H1 (cell line): Measurements from ENCODE around the gene RAD23B. TPM values are rescaled to one million over a fixed set of nuclear protein-coding genes. Genes with fewer than 3 reads are reported as not detected.

ENCODE experiments used
- CTCF ChIA-PET: fragments of 300-600 bp; sonication (Branson Sonifier 250); formaldehyde crosslinking; loops from one replicate; lab custom pipeline; 2021; ENCODE audit not compliant: partially characterized antibody; lab: Charles Lee
- POLR2A ChIA-PET: fragments of 300-600 bp; sonication (Branson Sonifier 250); formaldehyde crosslinking; loops from one replicate; lab custom pipeline; 2021; ENCODE audit warnings: inconsistent platforms; ENCODE audit not compliant: partially characterized antibody; lab: Charles Lee
- DNase-seq, 2 experiments: peaks; one replicate each; pipeline versions ENCODE4 v3.0.0 to v3.0.0-alpha.2; 2010 to 2022; ENCODE audit warnings: low spot score in 2 of 2, low read depth in 1 of 2, mixed read lengths in 1 of 2
- FAIRE-seq: peaks from 2 replicates; lab custom pipeline; 2011; peaks lifted over from hg19 to GRCh38; lab: Jason Lieb, UNC
- H2AFZ ChIP-seq: 2 replicates; pipeline ENCODE4 v1.8.1; 2012; ENCODE audit warnings: low read length, inconsistent platforms
- H2AK5ac ChIP-seq: 2 replicates; pipeline ENCODE4 v1.6.1; 2013; ENCODE audit warnings: low read depth, low read length
- H2BK120ac ChIP-seq: replicated peaks from 2 replicates; pipeline ENCODE3; 2013; ENCODE audit warnings: low read depth, low read length, inconsistent platforms
- H2BK12ac ChIP-seq: 2 replicates; pipeline ENCODE4 v1.6.1; 2013; ENCODE audit warnings: low read depth, low read length
- H2BK15ac ChIP-seq: 2 replicates; pipeline ENCODE4 v1.6.1; 2013; ENCODE audit warnings: low read length
- H2BK20ac ChIP-seq: 2 replicates; pipeline ENCODE4 v1.6.1; 2013; ENCODE audit warnings: low read length
- H2BK5ac ChIP-seq: 2 replicates; pipeline ENCODE4 v1.6.1; 2013; ENCODE audit warnings: low read depth, low read length
- H3K14ac ChIP-seq: 2 replicates; pipeline ENCODE4 v1.6.1; 2013; ENCODE audit warnings: inconsistent platforms; ENCODE audit not compliant: insufficient read length
- H3K18ac ChIP-seq: 2 replicates; pipeline ENCODE4 v1.6.1; 2013; ENCODE audit warnings: low read length; ENCODE audit errors: extremely low read depth
- H3K23ac ChIP-seq: 2 replicates; pipeline ENCODE4 v1.6.1; 2013; ENCODE audit warnings: inconsistent platforms; ENCODE audit not compliant: insufficient read length
- H3K23me2 ChIP-seq: 2 replicates; pipeline ENCODE4 v1.6.1; 2013; ENCODE audit warnings: low read depth, low read length
- H3K27ac ChIP-seq: 2 replicates; pipeline ENCODE4 v1.6.1; 2011; ENCODE audit warnings: low read depth, low read length, inconsistent platforms
- H3K27me3 ChIP-seq, 4 experiments: replicated peaks in 1 of 4; 1 replicate in 1 of 4; 2 replicates in 3 of 4; pipeline versions ENCODE4 v1.6.1 to v1.8.1; 2011 to 2013; ENCODE audit warnings: low read length in 3 of 4, mild to moderate bottlenecking in 3 of 4, inconsistent platforms in 2 of 4, mixed read lengths in 2 of 4, moderate library complexity in 1 of 4; ENCODE audit not compliant: control insufficient read depth in 3 of 4, insufficient read depth in 3 of 4; ENCODE audit errors: extremely low read depth in 1 of 4
- H3K36me3 ChIP-seq, 4 experiments: 2 replicates each; pipeline versions ENCODE4 v1.6.1 to v1.8.1; 2011 to 2013; ENCODE audit warnings: mild to moderate bottlenecking in 4 of 4, low read length in 3 of 4, moderate library complexity in 2 of 4, control low read depth in 1 of 4, inconsistent platforms in 1 of 4; ENCODE audit not compliant: insufficient read depth in 4 of 4, control insufficient read depth in 2 of 4
- H3K4ac ChIP-seq: replicated peaks from 2 replicates; pipeline ENCODE3; 2013; ENCODE audit warnings: low read length, low read depth, mixed read lengths, inconsistent platforms; ENCODE audit not compliant: insufficient read length
- H3K4me1 ChIP-seq, 4 experiments: replicated peaks in 1 of 4; 1 replicate in 1 of 4; 2 replicates in 3 of 4; pipeline versions ENCODE4 v1.6.1 to v1.8.1; 2011 to 2013; ENCODE audit warnings: low read length in 3 of 4, inconsistent platforms in 2 of 4, mixed read lengths in 1 of 4; ENCODE audit not compliant: insufficient read depth in 4 of 4, control insufficient read depth in 3 of 4
- H3K4me2 ChIP-seq, 2 experiments: 2 replicates each; pipeline versions ENCODE4 v1.6.1 to v1.8.1; 2011 to 2013; ENCODE audit warnings: low read depth in 2 of 2, low read length in 2 of 2, control low read depth in 1 of 2, inconsistent platforms in 1 of 2, mild to moderate bottlenecking in 1 of 2; ENCODE audit not compliant: insufficient read depth in 1 of 2
- H3K4me3 ChIP-seq, 4 experiments: fragments of 200-600, 300-600 bp in 1 of 4; sonication (generic), shearing (Covaris generic), sonication (Bioruptor Twin) in 1 of 4; 2 replicates each; pipeline versions ENCODE4 v1.5.1 to v1.8.1; 2011 to 2016; ENCODE audit warnings: low read length in 4 of 4, low read depth in 3 of 4, control low read depth in 2 of 4, inconsistent platforms in 2 of 4, mild to moderate bottlenecking in 2 of 4, mixed read lengths in 1 of 4, moderate library complexity in 1 of 4; ENCODE audit not compliant: insufficient read depth in 2 of 4; ENCODE audit errors: extremely low read depth in 1 of 4
- H3K56ac ChIP-seq: replicated peaks from 2 replicates; pipeline ENCODE3; 2013; ENCODE audit warnings: low read depth, mild to moderate bottlenecking, mixed read lengths, low read length, inconsistent platforms; ENCODE audit not compliant: insufficient read length
- H3K79me1 ChIP-seq: 2 replicates; pipeline ENCODE4 v1.6.1; 2013; ENCODE audit warnings: low read depth, low read length, control low read depth
- H3K79me2 ChIP-seq, 2 experiments: 2 replicates each; pipeline versions ENCODE4 v1.6.1 to v1.8.1; 2012 to 2013; ENCODE audit warnings: low read length in 2 of 2, mild to moderate bottlenecking in 2 of 2, inconsistent platforms in 1 of 2; ENCODE audit not compliant: insufficient read depth in 2 of 2, control insufficient read depth in 1 of 2
- H3K9ac ChIP-seq, 4 experiments: replicated peaks in 1 of 4; 1 replicate in 1 of 4; 2 replicates in 3 of 4; pipeline versions ENCODE4 v1.6.1 to v1.8.1; 2011 to 2013; ENCODE audit warnings: low read depth in 3 of 4, low read length in 3 of 4, control low read depth in 2 of 4, mild to moderate bottlenecking in 2 of 4, moderate library complexity in 2 of 4, inconsistent platforms in 1 of 4; ENCODE audit errors: extremely low read depth in 1 of 4
- H3K9me3 ChIP-seq, 2 experiments: 2 replicates each; pipeline versions ENCODE4 v1.6.1 to v1.8.1; 2012 to 2013; ENCODE audit warnings: mild to moderate bottlenecking in 2 of 2, moderate library complexity in 2 of 2, control low read depth in 1 of 2, inconsistent platforms in 1 of 2, low read depth in 1 of 2, low read length in 1 of 2, mixed read lengths in 1 of 2; ENCODE audit not compliant: insufficient read depth in 2 of 2
- H4K20me1 ChIP-seq, 2 experiments: replicated peaks in 1 of 2; 2 replicates each; pipeline versions ENCODE3 to v1.8.1; 2011 to 2013; ENCODE audit warnings: inconsistent platforms in 2 of 2, low read length in 2 of 2, mild to moderate bottlenecking in 1 of 2; ENCODE audit not compliant: insufficient read depth in 2 of 2, control insufficient read depth in 1 of 2
- H4K5ac ChIP-seq: 2 replicates; pipeline ENCODE4 v1.6.1; 2013; ENCODE audit warnings: low read length, low read depth, mixed read lengths, inconsistent platforms; ENCODE audit not compliant: insufficient read length
- H4K8ac ChIP-seq: 2 replicates; pipeline ENCODE4 v1.8.0; 2013; ENCODE audit warnings: mild to moderate bottlenecking, moderate library complexity, low read length, inconsistent platforms; ENCODE audit not compliant: insufficient read depth; ENCODE audit errors: extremely low read depth
- H4K91ac ChIP-seq: replicated peaks from 2 replicates; pipeline ENCODE3; 2013; ENCODE audit warnings: low read length, mixed read lengths, inconsistent platforms; ENCODE audit not compliant: insufficient read length
- CEBPB ChIP-seq: IDR thresholded peaks from 2 replicates; pipeline ENCODE4 v1.6.1; 2012; ENCODE audit warnings: low read depth, low read length
- NANOG ChIP-seq: IDR thresholded peaks from 2 replicates; pipeline ENCODE4 v1.6.1; 2011; ENCODE audit warnings: low read length, low read depth, mild to moderate bottlenecking, inconsistent platforms; ENCODE audit not compliant: insufficient read depth, poor library complexity, severe bottlenecking
- POU5F1 ChIP-seq: IDR thresholded peaks from 2 replicates; pipeline ENCODE4 v1.6.1; 2011; ENCODE audit warnings: low read depth, mild to moderate bottlenecking, low read length, moderate library complexity
- RAD21 ChIP-seq, 2 experiments: IDR thresholded peaks in 1 of 2; conservative IDR thresholded peaks in 1 of 2; 2 replicates each; pipeline ENCODE4 v1.6.1; 2011; ENCODE audit warnings: low read depth in 2 of 2, low read length in 2 of 2, improper control_type of control experiment in 1 of 2, inconsistent platforms in 1 of 2, mild to moderate bottlenecking in 1 of 2, moderate library complexity in 1 of 2
- RXRA ChIP-seq: IDR thresholded peaks from 2 replicates; pipeline ENCODE4 v1.6.1; 2011; ENCODE audit warnings: low read depth, mild to moderate bottlenecking, low read length, moderate library complexity; ENCODE audit not compliant: insufficient read depth
- SRF ChIP-seq: IDR thresholded peaks from 2 replicates; pipeline ENCODE4 v1.6.1; 2011; ENCODE audit warnings: mild to moderate bottlenecking, low read depth, low read length, moderate library complexity
- TAF1 ChIP-seq: IDR thresholded peaks from 2 replicates; pipeline ENCODE4 v1.6.1; 2011; ENCODE audit warnings: mild to moderate bottlenecking, low read depth, low read length
- TCF12 ChIP-seq: IDR thresholded peaks from 2 replicates; pipeline ENCODE4 v1.6.1; 2011; ENCODE audit warnings: low read depth, mild to moderate bottlenecking, low read length
- TEAD4 ChIP-seq: IDR thresholded peaks from 2 replicates; pipeline ENCODE4 v1.6.1; 2012; ENCODE audit warnings: low read depth, low read length, inconsistent platforms, mixed read lengths
- WGBS, 2 experiments: shearing (Covaris generic) in 1 of 2; methylation state at CpG; one replicate each; pipeline versions ENCODE4 v1.1.6 to v1.1.7; 2013 to 2015; ENCODE audit warnings: low lambda C conversion rate in 2 of 2, mixed read lengths in 2 of 2, inconsistent platforms in 1 of 2, low coverage in 1 of 2, missing lambda C conversion rate in 1 of 2; ENCODE audit not compliant: insufficient replicate concordance in 2 of 2, insufficient coverage in 1 of 2, insufficient read length in 1 of 2; ENCODE audit errors: extremely low coverage in 1 of 2, missing lambda C conversion rate in 1 of 2; 5-methylcytosine and 5-hydroxymethylcytosine counted together
- polyA plus RNA-seq, 7 experiments: library from polyadenylated mRNA; depleted of rRNA in 3 of 7; stranded (reverse) in 5 of 7; unstranded in 2 of 7; fragments of >200 nt in 5 of 7; fragments of 200-250 nt in 2 of 7; gene quantifications; 1 replicate in 5 of 7; 2 replicates in 1 of 7; 4 replicates in 1 of 7; pipeline versions ENCODE4 v1.2.1 to v1.2.3, GENCODE V29; 2011 to 2013; ENCODE audit warnings: missing spikeins in 2 of 7, mixed read lengths in 2 of 7
- total RNA-seq: library from RNA; stranded (reverse); fragmentation: NEBNext Ultra II Directional; extraction: Animal tissue kit (Norgen Biotek cat#: 25700); gene quantifications from 2 replicates; pipeline ENCODE4 v1.2.1, GENCODE V29; 2021

The RAD23B gene
- total and polyA plus RNA-seq, 2 of the 8 experiments (the other 6 are each of a cell fraction or from before 2014, with no cell fraction given) = 97.1 to 165 TPM

GRCh38 chr9:107378006-107378405 is 94.9 kb downstream of the RAD23B start:
- no peak overlapping the region for H2BK12ac ChIP-seq
- DNase-seq = no peak
- no peak overlapping the region for H3K56ac ChIP-seq
- no peak overlapping the region for H4K91ac ChIP-seq
- H3K27ac ChIP-seq = no peak overlapping the region
- H3K36me3 ChIP-seq = no peaks in the 10 kb centered on the region
- H4K20me1 ChIP-seq = no peaks in the 10 kb centered on the region
- H2BK120ac ChIP-seq = no peak overlapping the region
- no peaks in the 10 kb centered on the region for H3K27me3 ChIP-seq
- H2AFZ ChIP-seq = no peak overlapping the region
- H2BK20ac ChIP-seq = no peak overlapping the region
- H2AK5ac ChIP-seq = no peak overlapping the region
- no peak overlapping the region for H3K14ac ChIP-seq
- H3K9me3 ChIP-seq = no peaks in the 10 kb centered on the region
- no peak overlapping the region for H4K5ac ChIP-seq
- POLR2A ChIA-PET = no interaction called here
- FAIRE-seq = no peak
- no peak overlapping the region for H3K4me3 ChIP-seq
- H3K9ac ChIP-seq = no peak overlapping the region
- CTCF ChIA-PET = interaction anchor here (0.7 kb wide), 1 partner anchor 241 kb away, joined by 4 read pairs; no protein-coding TSS in a partner anchor
- H3K4ac ChIP-seq = no peak overlapping the region
- H2BK15ac ChIP-seq = no peak overlapping the region
- TF ChIP-seq TAF1 (no peak), SRF (no peak), CEBPB (no peak), RXRA (no peak), RAD21 (IDR thresholded peaks at IDR 0.05 in 1 of 2, conservative IDR thresholded peaks at IDR 0.05 in 1 of 2; ENCODE audit: low read depth in 2 of 2, low read length in 2 of 2) (no peak), TEAD4 (no peak), POU5F1 (no peak), TCF12 (no peak), NANOG (no peak)
- H3K23me2 ChIP-seq = no peaks in the 10 kb centered on the region
- no peaks in the 10 kb centered on the region for H3K79me2 ChIP-seq
- H3K4me1 ChIP-seq = no peaks in the 10 kb centered on the region
- H3K23ac ChIP-seq = no peak overlapping the region
- H3K4me2 ChIP-seq = no peak overlapping the region
- WGBS, 2 experiments = 100% methylated on average over 1 of the region's 2 CpGs; no CpG with 5 or more reads in 1 of the 2 experiments
- H3K18ac ChIP-seq = no peak overlapping the region
- no peaks in the 10 kb centered on the region for H3K79me1 ChIP-seq
- H2BK5ac ChIP-seq = no peak overlapping the region
- H4K8ac ChIP-seq = no peak overlapping the region
